ENCODE data around the gene C19orf85. TPM values are rescaled to one million over a fixed set of nuclear protein-coding genes. Genes with fewer than 3 reads are reported as not detected.

The C19orf85 gene
- total and polyA plus RNA-seq, 2 experiments from 2014 or later: 1.7 to 3.4 TPM

GRCh38 chr19:55431183-55431582 is 33.4 kb downstream of the C19orf85 start (continued):
- no peak for TF ChIP-seq JUNB (IDR thresholded peaks at IDR 0.05; ENCODE audit: unreplicated experiment)
- TF ChIP-seq EZH2phosphoT487 (IDR thresholded peaks at IDR 0.05; ENCODE audit: unreplicated experiment): no peak
- TF ChIP-seq NANOG (IDR thresholded peaks at IDR 0.05; ENCODE audit: borderline replicate concordance): no peak
- TF ChIP-seq ETS1 (IDR thresholded peaks at IDR 0.05): no peak

GRCh38 chr19:55426042-55426441 is 38.5 kb downstream of the C19orf85 start:
- Mint-ChIP-seq H3K27ac (no peak overlapping the region), H3K4me1 (peaks cover 6% of the 10 kb centered on the region), H3K36me3 (ENCODE audit: low read depth) (no peaks in the 10 kb centered on the region), H3K4me3 (no peak overlapping the region), H3K27me3 (ENCODE audit: insufficient read depth, low read depth, poor library complexity) (peaks cover 9% of the 10 kb centered on the region), H3K9me3 (peaks cover 8% of the 10 kb centered on the region)
- Histone ChIP-seq H3F3A (replicated peaks; ENCODE audit: low read depth) (no peaks in the 10 kb centered on the region), H3K4me3 (no peak overlapping the region), H3K36me3 (ENCODE audit: insufficient read depth) (no peaks in the 10 kb centered on the region), H3K4me1 (ENCODE audit: insufficient read depth) (0 out of 2 replicates have a peak, but pooled peaks cover 7% of the 10 kb centered on the region), H3K27me3 (ENCODE audit: insufficient read depth) (no peaks in the 10 kb centered on the region), H2AFZ (no peak overlapping the region), H3K4me2 (no peak overlapping the region), H4K20me1 (replicated peaks; ENCODE audit: insufficient read depth) (no peaks in the 10 kb centered on the region), H3K79me2 (replicated peaks; ENCODE audit: insufficient read depth) (no peaks in the 10 kb centered on the region), H3K27ac (ENCODE audit: low read depth) (no peak overlapping the region), H3K9me2 (ENCODE audit: insufficient read depth) (no peaks in the 10 kb centered on the region)
- DNase-seq (ENCODE audit: low spot score) (no peak), ATAC-seq (no peak)
- no peak for TF ChIP-seq POLR2AphosphoS5 (IDR thresholded peaks at IDR 0.05; ENCODE audit: low read depth)
- TF ChIP-seq EZH2phosphoT487 (IDR thresholded peaks at IDR 0.05; ENCODE audit: unreplicated experiment): no peak
- no peak for TF ChIP-seq ZNF331 (CRISPR knock-in tag; IDR thresholded peaks at IDR 0.05; ENCODE audit: low read depth)
- TF ChIP-seq ETS1 (IDR thresholded peaks at IDR 0.05): no peak
- TF ChIP-seq JUNB (IDR thresholded peaks at IDR 0.05; ENCODE audit: unreplicated experiment): no peak
- TF ChIP-seq ZNF462 (CRISPR knock-in tag; IDR thresholded peaks at IDR 0.05): no peak
- TF ChIP-seq REST (IDR thresholded peaks at IDR 0.05; ENCODE audit: unreplicated experiment): no peak
- no peak for TF ChIP-seq ZNF114 (CRISPR knock-in tag; IDR thresholded peaks at IDR 0.05)
- TF ChIP-seq EZH2 (IDR thresholded peaks at IDR 0.05; ENCODE audit: low read depth, unreplicated experiment): no peak
- no peak for TF ChIP-seq STAT1 (IDR thresholded peaks at IDR 0.05; ENCODE audit: unreplicated experiment)
- TF ChIP-seq CTCF (conservative IDR thresholded peaks at IDR 0.05; ENCODE audit: low read depth in 2 of 2): no peak
